ENCODE measurements around the gene MED13.

DNA sequence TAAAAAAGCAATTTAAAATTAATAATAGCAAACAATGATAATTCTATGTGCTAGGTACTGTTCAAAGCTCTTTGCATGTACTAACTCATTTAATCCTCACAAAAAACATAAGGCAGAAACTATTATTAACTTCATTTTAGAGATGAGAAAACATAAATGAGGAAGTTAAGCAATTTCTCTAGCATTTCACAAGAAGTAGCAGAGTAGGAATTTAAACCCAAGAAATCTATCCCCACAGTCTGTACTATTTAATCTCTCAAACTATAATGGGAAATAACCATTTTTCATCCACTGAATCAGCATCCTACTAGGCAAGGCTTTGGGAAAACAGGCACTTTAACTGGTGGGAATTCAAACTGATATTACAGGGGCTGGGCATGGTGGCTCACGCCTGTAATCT, 95.0 kb downstream of the MED13 start:
- TF ChIP-seq POLR2A (IDR thresholded peaks at IDR 0.05; ENCODE audit: low read depth, low read length), result no peak
- no peak for TF ChIP-seq POLR2AphosphoS5 (IDR thresholded peaks at IDR 0.05; ENCODE audit: low read depth, low read length)
- no peak for TF ChIP-seq TAF1 (IDR thresholded peaks at IDR 0.05; ENCODE audit: borderline replicate concordance, low read depth, low read length)

Data from GM12892 (cell line).